ENCODE measurements around the gene ITFG2. TPM values are rescaled to one million over a fixed set of nuclear protein-coding genes. Genes with fewer than 3 reads are reported as not detected.

The ITFG2 gene
- total RNA-seq, 1 experiment from 2014 or later: 28.1 TPM

DNA sequence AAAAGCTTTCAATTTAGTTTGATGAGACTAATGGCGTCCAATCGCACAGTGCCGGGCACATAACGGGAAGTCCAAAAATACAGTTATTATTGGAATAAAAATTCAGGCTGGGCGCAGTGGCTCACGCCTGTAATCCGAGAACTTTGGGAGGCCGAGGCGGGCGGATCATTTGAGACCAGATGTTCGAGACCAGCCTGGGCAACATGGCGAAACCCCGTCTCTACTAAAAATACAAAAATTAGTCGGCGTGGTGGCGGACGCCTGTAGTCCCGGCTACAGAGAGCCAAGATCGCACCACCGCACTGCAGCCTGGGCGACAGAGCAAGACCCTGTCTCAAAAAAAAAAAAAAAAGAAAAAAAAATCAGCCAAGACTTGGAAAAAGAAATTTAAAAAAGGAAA, 18.9 kb upstream of the ITFG2 start:
- Mint-ChIP-seq H3K36me3 (ENCODE audit: insufficient read depth, unreplicated experiment) (peaks cover 27% of the 10 kb centered on the region), H3K9me3 (ENCODE audit: unreplicated experiment) (no peaks in the 10 kb centered on the region), H3K4me1 (ENCODE audit: insufficient read depth, unreplicated experiment) (peaks cover 10% of the 10 kb centered on the region), H3K27ac (ENCODE audit: low read depth, unreplicated experiment) (no peak overlapping the region), H3K27me3 (ENCODE audit: insufficient read depth, unreplicated experiment) (peaks cover 8% of the 10 kb centered on the region), H3K4me3 (ENCODE audit: unreplicated experiment) (peak overlapping the region; percentile 72)
- POLR2A ChIA-PET: interaction anchor here (1.2 kb wide), 1 partner anchor 20 kb away, joined by 5 read pairs; no protein-coding TSS in a partner anchor
- intact Hi-C loops (cut with micrococcal nuclease): no loop called here
- BruUV-seq (replicated peaks): no TSS peak
- CTCF ChIA-PET: interaction anchor here (0.8 to 1.2 kb wide), 3 partner anchors 9 to 91 kb away, joined by 3 to 5 read pairs (median 4); no protein-coding TSS in a partner anchor
- TF ChIP-seq, protein P1, sequence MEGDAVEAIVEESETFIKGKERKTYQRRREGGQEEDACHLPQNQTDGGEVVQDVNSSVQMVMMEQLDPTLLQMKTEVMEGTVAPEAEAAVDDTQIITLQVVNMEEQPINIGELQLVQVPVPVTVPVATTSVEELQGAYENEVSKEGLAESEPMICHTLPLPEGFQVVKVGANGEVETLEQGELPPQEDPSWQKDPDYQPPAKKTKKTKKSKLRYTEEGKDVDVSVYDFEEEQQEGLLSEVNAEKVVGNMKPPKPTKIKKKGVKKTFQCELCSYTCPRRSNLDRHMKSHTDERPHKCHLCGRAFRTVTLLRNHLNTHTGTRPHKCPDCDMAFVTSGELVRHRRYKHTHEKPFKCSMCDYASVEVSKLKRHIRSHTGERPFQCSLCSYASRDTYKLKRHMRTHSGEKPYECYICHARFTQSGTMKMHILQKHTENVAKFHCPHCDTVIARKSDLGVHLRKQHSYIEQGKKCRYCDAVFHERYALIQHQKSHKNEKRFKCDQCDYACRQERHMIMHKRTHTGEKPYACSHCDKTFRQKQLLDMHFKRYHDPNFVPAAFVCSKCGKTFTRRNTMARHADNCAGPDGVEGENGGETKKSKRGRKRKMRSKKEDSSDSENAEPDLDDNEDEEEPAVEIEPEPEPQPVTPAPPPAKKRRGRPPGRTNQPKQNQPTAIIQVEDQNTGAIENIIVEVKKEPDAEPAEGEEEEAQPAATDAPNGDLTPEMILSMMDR (IDR thresholded peaks at IDR 0.05; ENCODE audit: unreplicated experiment): no peak
- DNase-seq (ENCODE audit: unreplicated experiment): no peak

DNA sequence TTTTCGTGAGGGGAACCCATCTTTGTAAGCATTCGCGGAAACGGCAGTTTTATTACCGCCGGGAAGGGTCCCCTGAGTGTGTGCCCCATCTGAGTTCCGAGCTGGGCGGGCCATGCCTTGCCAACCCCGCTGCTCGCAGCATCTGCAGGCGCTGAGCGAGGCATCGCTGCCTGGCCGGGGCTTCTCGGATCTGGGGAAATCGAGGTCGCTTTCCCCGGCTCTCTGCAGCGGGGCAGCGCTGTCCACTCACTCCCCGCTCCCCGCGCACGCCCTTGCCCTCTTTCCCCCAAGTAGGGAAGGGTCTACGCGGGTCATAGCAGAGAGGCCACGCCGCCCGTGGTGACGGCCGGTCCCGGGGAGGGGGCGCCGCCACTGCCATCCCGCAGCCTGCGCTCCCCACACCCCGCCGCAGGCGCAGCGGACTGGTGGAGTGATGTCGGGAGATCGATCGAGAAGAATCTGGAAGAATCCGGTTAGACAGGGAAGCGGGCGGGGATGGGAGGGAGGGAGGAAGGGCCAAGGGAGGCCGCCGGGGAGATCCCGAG, 18.2 kb upstream of the ITFG2 start:
- Mint-ChIP-seq H3K9me3 (ENCODE audit: unreplicated experiment) (no peaks in the 10 kb centered on the region), H3K4me1 (ENCODE audit: insufficient read depth, unreplicated experiment) (peaks cover 11% of the 10 kb centered on the region), H3K36me3 (ENCODE audit: insufficient read depth, unreplicated experiment) (peaks cover 34% of the 10 kb centered on the region), H3K4me3 (ENCODE audit: unreplicated experiment) (peak overlapping the region; percentile 72), H3K27me3 (ENCODE audit: insufficient read depth, unreplicated experiment) (peaks cover 1% of the 10 kb centered on the region), H3K27ac (ENCODE audit: low read depth, unreplicated experiment) (peak overlapping the region; percentile 49)
- ChIA-PET POLR2A (interaction anchor here (1.0 to 8.2 kb wide), 2 partner anchors 18 to 84 kb away, joined by 3 to 128 read pairs; partner anchors contain the start of gene ITFG2), CTCF (interaction anchor here (1.2 kb wide), 1 partner anchor 11 kb away, joined by 4 read pairs; no protein-coding TSS in a partner anchor)
- TF ChIP-seq, protein P1 (IDR thresholded peaks at IDR 0.05; ENCODE audit: unreplicated experiment): no peak
- intact Hi-C loops (cut with micrococcal nuclease): loop anchor here (2.0 kb wide), 1 partner anchor 19 kb away; the partner anchor contains the start of gene ITFG2
- DNase-seq (ENCODE audit: unreplicated experiment): no peak
- TSS peak; percentile 62 for BruUV-seq (replicated peaks)

DNA sequence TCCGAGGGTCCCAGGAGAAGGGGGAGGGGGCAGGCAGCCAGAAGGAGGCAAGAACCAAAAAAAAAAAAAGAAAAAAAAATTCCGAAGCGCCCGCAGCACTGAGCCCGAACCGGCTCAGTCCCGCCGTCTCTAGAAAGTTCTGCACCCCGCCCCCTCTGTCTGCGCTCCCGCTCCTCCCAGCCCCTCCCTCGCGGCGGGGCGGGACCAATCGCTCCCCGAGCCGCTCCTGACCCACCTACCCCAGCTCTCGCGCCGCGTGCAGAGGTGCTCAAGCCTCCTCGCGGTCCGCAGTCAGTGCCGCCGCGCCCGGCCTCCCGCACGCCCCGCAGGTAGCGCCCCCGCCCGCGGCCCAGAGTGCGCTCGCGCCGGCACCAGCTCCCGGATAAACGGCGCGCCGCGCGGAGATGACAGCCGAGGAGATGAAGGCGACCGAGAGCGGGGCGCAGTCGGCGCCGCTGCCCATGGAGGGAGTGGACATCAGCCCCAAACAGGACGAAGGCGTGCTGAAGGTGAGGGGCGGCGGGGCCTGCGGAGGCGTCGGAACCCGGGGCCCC, 17.7 kb upstream of the ITFG2 start, which contains the start of gene FKBP4:
TSS of gene FKBP4 (plus strand) at position 235 of the 554 bp plus-strand sequence. CDS start at position 405, 170 bp downstream.
- peak within 1 kb of the TSS; percentile 94 for H3K4me3 Mint-ChIP-seq (ENCODE audit: unreplicated experiment)
- no TSS peak for BruUV-seq (replicated peaks)
- intact Hi-C loops (cut with micrococcal nuclease): loop anchor here (2.0 kb wide), 1 partner anchor 18 kb away; the partner anchor contains the start of gene ITFG2
- peak; percentile 89 for DNase-seq (ENCODE audit: unreplicated experiment)
- H3K27ac Mint-ChIP-seq (ENCODE audit: low read depth, unreplicated experiment): peak within 1 kb of the TSS; percentile 49
- TF ChIP-seq, protein P1 (IDR thresholded peaks at IDR 0.05; ENCODE audit: unreplicated experiment): no peak
- H3K27me3 Mint-ChIP-seq (ENCODE audit: insufficient read depth, unreplicated experiment): no peaks in the 10 kb centered on the region
- H3K36me3 Mint-ChIP-seq (ENCODE audit: insufficient read depth, unreplicated experiment): peaks cover 40% of the 10 kb centered on the region
- CTCF ChIA-PET: interaction anchor here (2.5 kb wide), 1 partner anchor 18 kb away, joined by 15 read pairs; the partner anchor contains the start of gene ITFG2
- peaks cover 11% of the 10 kb centered on the region for H3K4me1 Mint-ChIP-seq (ENCODE audit: insufficient read depth, unreplicated experiment)
- H3K9me3 Mint-ChIP-seq (ENCODE audit: unreplicated experiment): no peaks in the 10 kb centered on the region
- POLR2A ChIA-PET: interaction anchor here (1.0 to 8.2 kb wide), 2 partner anchors 18 to 83 kb away, joined by 3 to 128 read pairs; partner anchors contain the start of gene ITFG2
